HG03108 (cell line): ENCODE results near the gene CCR2.
"Not testable (repeated sequence)": the region's sequence is repeated elsewhere in the genome, so short reads cannot be mapped to it uniquely, and the experiment has no call there.

ENCODE experiments used
- ATAC-seq: cut with Tn5 transposase; IDR thresholded peaks from one replicate; pipeline ENCODE4 v1.9.1; 2021; ENCODE audit warnings: moderate library complexity; ENCODE audit not compliant: unreplicated experiment

The CCR2 gene

DNA sequence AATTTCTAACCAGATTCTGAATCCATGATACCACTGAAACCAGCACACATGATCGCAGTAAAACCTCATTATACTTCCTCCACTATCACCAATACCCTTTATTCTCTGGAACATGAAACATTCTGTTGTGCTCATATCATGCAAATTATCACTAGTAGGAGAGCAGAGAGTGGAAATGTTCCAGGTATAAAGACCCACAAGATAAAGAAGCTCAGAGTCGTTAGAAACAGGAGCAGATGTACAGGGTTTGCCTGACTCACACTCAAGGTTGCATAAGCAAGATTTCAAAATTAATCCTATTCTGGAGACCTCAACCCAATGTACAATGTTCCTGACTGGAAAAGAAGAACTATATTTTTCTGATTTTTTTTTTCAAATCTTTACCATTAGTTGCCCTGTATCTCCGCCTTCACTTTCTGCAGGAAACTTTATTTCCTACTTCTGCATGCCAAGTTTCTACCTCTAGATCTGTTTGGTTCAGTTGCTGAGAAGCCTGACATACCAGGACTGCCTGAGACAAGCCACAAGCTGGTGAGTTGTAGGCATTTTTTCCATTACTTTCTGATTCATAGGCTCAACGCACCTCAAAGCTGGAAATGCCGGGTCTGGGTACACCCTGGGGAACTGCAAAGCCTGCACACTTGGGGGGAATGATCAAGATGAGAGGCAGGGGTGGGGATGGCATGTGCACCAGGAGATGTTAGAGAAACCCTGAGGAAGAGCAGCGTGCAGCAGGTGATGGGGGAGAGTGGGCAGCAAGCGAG lies at the start of gene CCR2:
Gene CCR2 (plus strand): TSS at position 465 of the 764 bp plus-strand sequence. CDS start 3,417 bp downstream, outside the sequence.
- no peak for ATAC-seq

DNA sequence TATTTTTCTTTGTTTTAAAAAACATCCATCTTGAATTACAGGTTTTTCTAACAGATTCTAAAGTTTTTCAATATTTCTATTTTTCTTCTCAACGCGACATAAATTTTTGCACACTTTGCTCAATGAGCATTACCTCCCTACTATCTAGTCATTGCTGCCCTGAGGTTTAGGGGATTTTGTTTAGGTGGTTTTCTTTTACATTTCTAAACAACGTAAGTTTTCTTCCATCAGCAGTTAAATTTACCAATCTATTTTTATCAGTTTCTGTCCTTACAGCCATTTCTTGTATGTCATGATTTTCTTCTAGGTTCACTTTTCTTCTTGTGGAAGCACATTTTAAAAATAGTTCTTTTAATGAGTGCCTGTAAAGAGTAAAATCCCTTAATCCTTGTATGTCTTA lies 49.2 kb upstream of the CCR2 start:
- ATAC-seq = no peak

DNA sequence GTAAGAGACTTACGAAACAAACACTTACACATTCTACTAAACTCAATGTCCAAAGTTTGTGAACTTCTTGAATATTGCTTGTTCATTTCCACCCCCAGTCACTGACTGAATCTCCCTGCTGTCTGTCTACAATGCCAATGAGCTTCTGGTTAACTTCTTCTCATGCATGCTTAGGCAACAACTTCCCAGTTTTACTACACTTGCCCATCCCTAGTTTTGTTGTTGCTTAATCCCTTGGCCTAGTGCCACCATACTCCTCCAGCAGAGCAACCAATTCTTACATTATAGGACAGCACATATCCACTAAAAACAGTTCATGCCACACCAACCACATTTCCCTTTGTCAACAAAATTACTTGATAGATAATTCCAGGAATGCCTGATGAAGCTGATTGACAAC lies 40.9 kb upstream of the CCR2 start:
- ATAC-seq = no peak

DNA sequence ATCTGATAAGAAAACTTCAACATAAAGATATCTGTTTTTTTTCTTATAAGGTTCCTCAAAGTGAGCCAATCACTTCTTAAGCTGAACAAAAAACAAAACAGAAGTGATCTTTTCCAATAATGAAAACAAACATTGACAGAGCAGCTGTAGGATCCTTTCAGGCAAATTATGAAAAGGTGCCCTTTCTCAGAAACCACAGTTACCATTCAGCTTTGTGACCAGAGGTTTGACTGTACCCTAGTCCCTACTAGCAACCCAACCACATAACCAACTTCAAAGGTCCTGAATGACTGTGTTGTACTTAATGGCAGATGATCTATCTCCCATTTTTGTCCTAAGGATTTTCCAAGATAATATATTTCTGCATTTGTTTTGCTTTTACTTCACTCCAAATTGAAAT lies 39.4 kb upstream of the CCR2 start:
- ATAC-seq = no peak

DNA sequence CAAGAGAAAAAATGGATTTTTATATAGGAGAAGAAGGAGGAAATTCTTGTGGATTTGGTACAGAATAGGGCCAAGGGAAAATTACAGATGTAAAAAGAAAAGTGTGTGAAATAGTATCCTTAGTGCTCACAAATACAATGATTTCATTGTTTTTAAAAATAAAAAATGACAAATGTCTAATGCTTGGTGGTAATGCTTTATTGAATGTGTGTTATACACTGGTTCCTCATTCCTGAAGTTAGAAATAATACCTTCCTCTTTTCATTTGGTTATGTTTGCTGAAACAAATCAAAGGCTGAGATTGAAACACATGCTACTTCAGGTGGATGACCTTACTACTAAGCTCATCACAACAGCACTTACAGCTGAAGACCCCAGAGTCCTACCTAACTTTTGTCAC lies 37.7 kb upstream of the CCR2 start:
- ATAC-seq = no peak

DNA sequence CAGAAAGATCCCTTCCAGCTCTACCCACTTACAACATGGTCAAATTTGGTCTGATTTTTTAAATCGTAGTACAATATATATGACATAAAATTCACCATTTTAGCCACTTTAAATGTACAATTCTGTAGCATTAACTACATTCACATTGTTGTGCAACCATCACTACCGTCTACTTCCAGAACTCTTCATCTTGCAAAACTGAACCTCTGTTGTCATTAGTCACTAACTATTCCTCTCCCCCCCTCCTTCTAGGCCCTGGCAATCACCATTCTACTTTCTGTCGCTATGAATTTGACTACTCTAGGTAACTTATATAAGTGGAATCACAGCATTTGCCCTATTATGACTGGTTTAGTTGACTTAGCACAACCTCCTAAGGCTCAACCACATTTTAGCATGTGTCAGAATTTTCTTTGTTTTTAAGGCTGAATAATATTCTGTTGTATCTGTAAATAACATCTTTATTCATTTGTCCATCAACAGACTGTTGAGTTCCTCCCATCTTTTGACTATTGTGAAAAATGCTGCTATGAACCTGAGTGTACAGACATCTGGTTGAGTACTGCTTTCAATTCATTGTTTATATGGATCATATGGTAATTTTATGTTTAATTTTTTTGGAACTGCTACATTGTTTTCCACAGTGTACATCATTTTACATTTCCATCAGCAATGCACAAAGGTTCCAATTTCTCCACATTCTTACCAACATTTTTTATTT lies 35.5 kb upstream of the CCR2 start:
- no peak for ATAC-seq

DNA sequence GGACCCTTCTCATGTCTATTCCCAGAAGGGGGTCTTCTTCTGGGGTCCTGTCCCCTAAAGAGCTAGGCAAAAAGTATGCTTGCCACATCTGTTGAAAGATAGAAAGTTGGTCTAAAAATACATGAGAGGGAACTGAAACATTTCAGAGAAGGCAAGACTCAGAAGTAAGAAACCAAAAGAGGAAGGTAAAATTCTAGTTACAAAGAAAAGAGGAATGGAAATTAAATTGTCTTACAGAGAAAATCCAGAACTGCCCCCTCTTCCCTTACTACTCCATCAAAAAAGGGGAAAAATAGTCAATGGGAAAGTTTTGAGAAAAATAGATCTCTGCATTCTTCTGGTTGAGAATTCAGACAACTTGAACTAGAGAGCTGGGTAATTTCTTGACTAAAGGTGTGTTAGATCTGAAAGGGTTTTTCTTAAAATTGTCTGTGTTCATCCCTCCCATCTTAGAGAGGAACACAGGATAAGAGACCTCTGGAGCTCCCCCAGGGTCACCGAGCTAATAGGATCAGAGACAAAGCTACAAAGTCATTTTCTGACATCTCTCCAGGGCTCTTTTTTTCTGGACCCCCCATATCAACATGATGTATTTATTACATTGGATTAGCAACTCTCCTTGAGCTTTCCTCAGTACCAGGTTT lies 32.3 kb upstream of the CCR2 start:
- ATAC-seq = no peak

DNA sequence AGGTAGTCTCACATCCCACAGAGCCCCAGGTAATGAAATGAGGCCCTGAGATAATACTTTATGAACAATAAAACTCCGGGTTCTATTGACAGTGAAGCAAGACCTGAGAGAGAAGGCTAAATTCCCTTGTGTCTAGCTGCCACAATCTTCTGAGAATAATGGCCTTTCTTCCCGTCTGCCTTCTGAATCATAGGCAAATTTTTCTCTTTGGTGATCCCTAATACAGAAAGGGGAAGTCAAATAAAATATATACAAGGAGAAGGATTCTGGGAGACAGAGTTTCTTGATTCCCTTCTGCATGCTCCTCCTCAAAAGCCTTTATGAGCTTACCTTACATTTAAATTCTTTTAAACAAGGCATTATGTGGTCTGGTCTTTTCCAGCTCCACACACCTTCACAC lies 29.9 kb upstream of the CCR2 start:
- no peak for ATAC-seq

DNA sequence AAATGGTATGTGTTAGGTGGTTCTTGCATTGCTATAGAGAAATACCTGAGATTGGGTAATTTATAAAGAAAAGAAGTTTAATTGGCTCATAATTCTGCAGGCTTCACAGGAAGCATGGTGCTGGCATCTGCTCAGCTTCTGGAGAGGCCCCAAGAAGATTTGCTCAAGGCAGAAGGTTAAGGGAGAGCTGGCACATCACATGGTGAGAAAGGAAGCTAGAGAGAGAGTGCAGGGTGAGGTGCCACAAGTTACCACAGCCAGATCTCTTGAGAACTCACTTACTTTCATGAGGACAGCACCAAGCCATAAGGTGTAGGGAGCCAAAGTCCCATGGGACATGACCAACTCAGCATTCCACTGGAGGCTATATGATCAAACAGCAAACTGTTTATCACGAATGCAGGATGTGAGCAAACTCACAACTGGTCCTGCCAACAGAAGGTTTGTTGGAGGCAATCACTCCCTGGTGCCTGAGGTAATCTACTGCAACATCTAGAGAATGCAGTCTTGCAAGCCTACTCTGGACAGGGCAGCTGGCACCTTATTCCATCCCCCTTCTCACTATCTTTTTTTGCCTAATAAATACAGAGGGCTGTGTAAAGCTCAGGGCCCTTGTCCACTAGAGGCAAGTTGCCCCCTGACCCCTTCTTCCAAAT lies 28.1 kb upstream of the CCR2 start:
- no peak for ATAC-seq

DNA sequence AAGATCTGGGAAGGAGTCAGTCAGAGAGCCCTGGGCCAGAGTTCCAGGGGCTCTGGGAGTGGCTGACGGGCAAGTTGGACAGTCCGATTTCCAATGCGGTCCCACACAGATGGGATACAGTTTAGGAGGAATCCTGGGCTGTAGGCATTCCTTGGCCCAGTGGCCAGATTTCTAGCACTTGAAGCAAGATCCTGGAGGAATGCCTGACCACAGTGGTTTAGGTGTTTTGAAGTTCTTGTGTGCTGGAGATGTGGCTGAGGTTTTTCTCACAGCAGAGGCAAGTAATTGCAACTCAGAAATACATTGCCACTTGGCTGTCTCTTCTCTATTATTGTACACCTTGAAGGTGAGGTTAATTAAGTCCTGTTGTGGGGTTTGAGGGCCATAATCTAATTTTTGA lies 23.2 kb upstream of the CCR2 start:
- ATAC-seq = not testable (repeated sequence)

DNA sequence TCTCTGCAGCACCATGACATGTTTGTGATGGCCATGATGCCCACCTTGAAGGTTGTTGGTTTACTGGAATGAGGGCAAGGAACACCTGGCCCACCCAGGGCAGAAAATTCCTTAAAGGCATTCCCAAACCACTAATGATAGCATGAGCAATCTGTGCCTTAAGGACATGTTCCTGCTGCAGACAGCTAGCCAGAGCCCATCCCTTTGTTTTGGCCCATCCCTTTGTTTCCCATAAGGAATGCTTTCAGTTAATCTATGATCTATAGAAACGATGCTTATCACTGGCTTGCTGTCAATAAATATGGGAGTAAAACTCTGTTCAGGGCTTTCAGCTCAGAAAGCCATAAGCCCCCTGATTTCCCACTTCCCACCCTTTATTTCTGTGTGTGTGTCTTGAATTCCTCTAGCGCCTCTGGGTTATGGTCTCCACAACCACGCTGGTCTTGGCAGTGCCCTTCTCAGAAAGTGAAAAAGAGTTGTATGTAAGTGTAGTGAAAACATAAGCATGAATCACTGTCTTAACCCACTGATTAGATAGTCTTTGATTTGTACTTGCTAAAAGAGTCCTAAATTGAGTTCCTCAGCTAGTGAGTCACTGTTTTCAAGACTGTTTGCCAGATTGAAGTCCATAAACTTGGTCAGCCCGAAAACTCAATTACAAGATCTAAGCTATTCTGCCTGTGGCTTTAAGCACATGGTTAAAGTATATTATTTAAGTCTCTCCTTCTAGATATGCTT lies 19.0 kb upstream of the CCR2 start:
- ATAC-seq = no peak

DNA sequence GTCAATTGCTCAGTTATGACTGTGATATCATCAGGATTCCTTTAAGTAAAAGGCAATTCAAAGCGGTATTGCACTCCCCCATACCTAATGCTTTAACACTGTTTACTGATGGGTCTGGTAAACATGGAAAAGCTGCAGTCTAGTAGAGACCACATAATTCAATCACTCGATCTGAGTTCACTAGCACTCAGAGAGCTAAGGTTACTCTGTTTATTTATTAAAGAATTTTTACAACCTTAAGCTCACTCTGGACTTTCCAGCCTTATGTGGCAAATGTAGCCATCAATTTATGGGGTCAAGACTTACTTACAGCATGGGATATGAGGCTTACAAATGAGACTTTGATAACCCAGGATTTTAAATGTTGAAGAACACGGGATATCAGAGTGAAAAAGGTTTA lies 18.4 kb upstream of the CCR2 start:
- ATAC-seq = no peak

DNA sequence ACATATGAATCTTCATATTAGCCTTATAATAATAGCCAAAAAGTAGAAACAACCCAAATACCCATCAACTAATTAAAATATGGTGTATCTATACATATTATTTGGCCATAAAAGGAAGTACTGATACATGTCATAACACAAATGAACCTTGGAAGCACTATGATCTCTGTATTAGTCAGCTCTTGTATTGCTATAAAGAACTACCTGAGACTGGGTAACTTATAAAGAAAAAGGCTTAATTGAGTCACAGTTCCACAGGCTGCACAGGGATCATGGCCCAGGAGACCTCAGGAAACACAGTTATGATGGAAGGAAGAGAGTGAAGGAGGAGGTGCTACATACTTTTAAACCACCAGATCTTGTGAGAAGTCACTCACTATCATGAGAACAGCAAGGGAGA lies 16.0 kb upstream of the CCR2 start:
- ATAC-seq = no peak

DNA sequence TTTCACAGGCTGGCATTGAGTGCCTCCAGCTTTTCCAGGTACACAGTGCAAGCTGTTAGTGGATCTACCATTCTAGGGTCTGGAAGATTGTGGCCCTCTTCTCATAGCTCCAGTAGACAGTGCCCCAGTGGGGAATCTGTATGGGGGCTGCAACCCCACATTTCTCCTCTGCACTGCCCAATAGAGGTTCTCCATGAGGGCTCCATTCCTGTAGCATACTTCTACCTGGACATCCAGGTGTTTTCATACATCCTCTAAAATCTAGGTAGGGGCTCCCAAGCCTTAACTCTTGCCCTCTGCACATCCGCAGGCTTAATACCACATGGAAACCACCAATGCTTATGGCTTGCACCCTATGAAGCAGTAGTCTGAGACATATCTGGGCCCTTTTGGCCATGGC lies 15.1 kb upstream of the CCR2 start:
- ATAC-seq = no peak

DNA sequence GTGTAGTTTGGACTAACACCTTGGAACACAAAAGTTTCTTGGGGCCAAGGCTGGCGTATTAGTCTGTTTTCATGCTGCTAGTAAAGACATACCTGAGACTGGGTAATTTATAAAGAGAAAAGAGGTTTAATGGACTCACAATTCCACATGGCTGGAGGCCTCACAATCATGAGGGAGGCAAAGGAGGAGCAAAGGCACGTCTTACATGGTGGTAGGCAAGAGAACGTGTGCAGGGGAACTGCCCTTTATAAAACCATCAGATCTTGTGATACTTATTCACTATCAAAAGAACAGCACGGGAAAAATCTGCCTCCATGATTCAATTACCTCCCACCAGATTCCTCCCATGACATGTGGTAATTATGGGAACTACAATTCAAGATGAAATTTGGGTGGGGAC lies 9.4 kb upstream of the CCR2 start:
- no peak for ATAC-seq

DNA sequence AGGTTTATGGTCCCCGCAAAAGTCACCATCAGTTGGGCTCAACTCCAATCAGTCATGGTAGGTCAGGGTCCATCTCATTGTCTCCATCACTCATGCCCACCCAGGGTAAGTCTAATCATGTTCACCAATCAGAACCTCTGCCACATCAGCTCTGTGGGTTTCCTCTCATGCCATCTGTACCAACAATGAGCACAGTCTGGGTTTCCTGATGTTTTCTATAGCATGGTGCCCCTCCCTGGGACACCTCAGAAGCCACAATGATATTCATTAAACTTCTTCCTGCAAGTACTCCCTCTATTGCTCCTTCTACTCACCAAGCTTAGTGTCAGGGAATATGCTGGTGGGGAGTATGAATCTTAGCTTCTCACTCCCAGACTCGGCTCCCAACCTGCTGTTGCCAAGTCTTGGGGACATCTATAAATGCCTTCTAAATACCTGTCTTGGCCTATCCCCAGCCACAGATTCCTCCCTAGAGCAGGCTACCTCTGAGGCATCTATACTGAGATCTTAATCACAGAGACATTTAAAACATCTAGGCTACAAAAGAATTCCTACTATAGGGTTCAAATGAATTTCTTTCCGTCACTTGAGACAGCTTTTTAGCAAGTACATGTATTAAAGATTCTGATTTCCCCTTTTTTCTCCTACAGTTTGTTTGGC lies 5.0 kb upstream of the CCR2 start:
- ATAC-seq = no peak

DNA sequence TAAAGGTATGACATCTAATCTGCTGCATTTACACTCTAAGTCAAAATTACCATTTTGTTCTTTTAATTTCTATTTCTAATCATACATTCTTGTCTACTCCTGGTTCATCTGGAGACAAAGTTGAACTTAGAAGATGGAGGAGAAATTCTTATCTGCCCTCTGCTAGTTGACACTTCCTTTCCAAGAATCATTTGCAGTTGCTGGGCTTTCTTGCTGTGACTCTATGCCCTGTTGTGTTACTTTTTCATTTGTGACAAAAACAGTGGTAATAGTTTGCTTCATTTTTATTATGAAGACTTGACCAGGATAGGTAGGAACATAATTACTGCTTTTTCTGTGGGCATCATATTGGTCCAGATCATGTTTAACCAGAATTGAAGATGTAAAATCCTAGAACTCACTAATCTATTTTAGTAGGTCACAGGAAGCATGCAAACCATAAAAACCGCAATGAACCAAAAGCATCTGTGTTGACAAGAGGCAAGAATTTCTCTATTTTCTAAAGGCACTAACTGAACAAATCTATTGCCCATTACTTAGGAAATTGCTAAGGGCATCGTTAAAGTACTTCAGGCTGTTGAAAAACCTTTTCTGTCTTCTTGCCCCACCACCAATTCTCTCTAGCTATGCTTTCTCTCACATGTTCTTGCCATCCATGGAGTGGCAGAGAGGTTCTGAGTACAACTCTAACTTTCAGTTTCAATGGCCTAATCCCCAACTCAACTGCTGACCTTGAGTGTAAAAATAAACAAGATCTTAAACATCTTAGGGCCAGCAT lies 4.2 kb upstream of the CCR2 start:
- no peak for ATAC-seq

DNA sequence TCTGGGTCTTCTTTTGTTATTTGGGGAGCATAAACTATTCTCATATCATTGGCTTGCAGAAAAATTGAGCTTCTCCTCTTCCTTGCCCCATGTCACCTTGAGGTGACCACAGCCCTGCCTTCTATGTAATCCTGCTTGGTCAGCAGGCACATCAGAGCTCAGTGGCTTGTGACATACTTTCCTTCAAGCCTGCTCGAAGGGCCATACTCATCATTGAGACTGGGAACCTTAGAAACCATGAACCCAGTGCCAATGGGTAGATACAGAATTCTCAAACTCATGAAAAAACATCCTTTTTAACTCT lies 3.7 kb upstream of the CCR2 start:
- no peak for ATAC-seq

DNA sequence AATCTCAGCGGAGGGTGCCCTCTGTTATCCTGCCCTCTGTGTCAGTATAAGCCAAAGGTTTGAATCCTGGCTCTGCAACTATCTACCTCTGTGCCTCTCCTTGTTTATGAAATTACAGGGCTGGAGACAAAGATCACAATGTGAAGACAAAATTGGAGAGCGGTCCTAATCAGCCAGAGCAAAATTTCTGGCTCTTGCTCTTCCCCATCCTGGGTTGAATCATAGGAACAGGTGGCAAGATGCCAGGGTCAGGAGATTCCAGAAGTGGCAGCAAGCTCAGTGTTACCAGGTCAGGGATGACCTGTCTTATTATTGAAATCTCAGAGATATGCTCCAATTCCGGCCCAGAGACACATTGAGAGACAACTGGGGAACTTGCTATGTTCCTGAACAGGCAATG lies 2.3 kb upstream of the CCR2 start:
- ATAC-seq = no peak

DNA sequence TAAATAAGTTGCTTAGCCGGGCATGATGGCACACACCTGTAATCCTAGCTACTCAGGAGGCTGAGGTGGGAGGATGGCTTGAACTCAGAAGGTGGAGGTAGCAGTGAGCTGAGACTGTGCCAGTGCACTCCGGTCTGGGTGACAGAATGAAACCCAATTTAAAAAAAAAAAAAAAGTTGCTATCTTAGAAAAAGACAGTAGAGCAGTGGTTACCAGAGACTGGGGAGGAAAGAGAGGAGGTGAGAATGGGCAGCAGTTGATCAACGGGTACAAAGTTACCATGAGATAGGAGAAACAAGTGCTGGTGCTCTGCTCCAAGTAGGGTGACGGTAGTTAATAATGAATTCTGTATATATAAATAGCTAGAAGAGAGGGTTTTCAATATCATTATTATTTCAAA lies 821 bp upstream of the CCR2 start:
- no peak for ATAC-seq
